Vagina (tissue), 2 donors: ENCODE results near the gene ARVCF. TPM values are rescaled to one million over a fixed set of nuclear protein-coding genes. Genes with fewer than 3 reads are reported as not detected.

ENCODE experiments used
- DNase-seq, 2 donors: peaks; one replicate each; pipeline ENCODE4 v3.0.0-alpha.2; 2017; ENCODE audit errors: extremely low spot score in 2 of 2
- H3K27ac ChIP-seq: fragments of 200-600 bp; sonication (generic); one replicate; pipeline ENCODE4 v1.5.1; 2019
- H3K27me3 ChIP-seq: fragments of 200-600 bp; sonication (generic); one replicate; pipeline ENCODE4 v1.5.1; 2019
- H3K36me3 ChIP-seq, 2 donors: fragments of 200-600 bp; sonication (generic); one replicate each; pipeline ENCODE4 v1.5.1; 2017 to 2019
- H3K4me1 ChIP-seq: fragments of 200-600 bp; sonication (generic); one replicate; pipeline ENCODE4 v1.5.1; 2019
- H3K4me3 ChIP-seq, 2 donors: fragments of 200-600 bp; sonication (generic); 1 replicate in 1 of 2; 2 replicates in 1 of 2; pipeline ENCODE4 v1.5.1; 2016 to 2019
- H3K9me3 ChIP-seq: fragments of 200-600 bp; sonication (generic); one replicate; pipeline ENCODE4 v1.5.1; 2019
- CTCF ChIP-seq, 3 experiments: fragments of 450-650 bp in 2 of 3; fragments of 200-600 bp in 1 of 3; sonication (generic) in 1 of 3; IDR thresholded peaks; one replicate each; pipeline ENCODE4 v1.5.1; 2017 to 2019; ENCODE audit warnings: antibody characterized with exemption in 3 of 3, mild to moderate bottlenecking in 2 of 3, moderate library complexity in 2 of 3
- POLR2A ChIP-seq, 2 donors: fragments of 450-650 bp; IDR thresholded peaks; one replicate each; pipeline ENCODE4 v1.6.1; 2017; ENCODE audit warnings: antibody characterized with exemption in 2 of 2, mild to moderate bottlenecking in 2 of 2, moderate library complexity in 2 of 2
- POLR2AphosphoS5 ChIP-seq, 2 donors: sonication (generic); formaldehyde crosslinking; IDR thresholded peaks; one replicate each; pipeline ENCODE4 v1.9.0; 2017; ENCODE audit warnings: antibody characterized with exemption in 2 of 2, mild to moderate bottlenecking in 2 of 2, low read depth in 1 of 2; ENCODE audit not compliant: insufficient read depth in 1 of 2
- intact Hi-C: fragments of 100-400 bp; cut with DNase I; formaldehyde crosslinking; loops from one replicate; pipeline ENCODE4 v1.15.1; 2023
- total RNA-seq: library from RNA; depleted of rRNA; stranded (reverse); fragments of >200 nt; gene quantifications from one replicate; pipeline ENCODE4 v1.2.3, GENCODE V29; 2016

ARVCF gene
- total RNA-seq, 1 donor from 2014 or later = 10.8 TPM

GRCh38 chr22:20034143-20034542, 17.5 kb upstream of the ARVCF start:
- Histone ChIP-seq H3K36me3 (no peaks in the 10 kb centered on the region), H3K27me3 (no peaks in the 10 kb centered on the region), H3K27ac (no peak overlapping the region), H3K4me3 (no peak overlapping the region), H3K9me3 (no peaks in the 10 kb centered on the region), H3K4me1 (peaks cover 17% of the 10 kb centered on the region)
- intact Hi-C loops = no loop called here
- no peak for DNase-seq
- no peak for TF ChIP-seq POLR2A (IDR thresholded peaks at IDR 0.05)
- no peak for TF ChIP-seq POLR2AphosphoS5 (IDR thresholded peaks at IDR 0.05; ENCODE audit: insufficient read depth in 1 of 2, low read depth in 1 of 2)
- no peak for TF ChIP-seq CTCF (IDR thresholded peaks at IDR 0.05)

GRCh38 chr22:20033045-20033706, 16.6 kb upstream of the ARVCF start:
- intact Hi-C loops = no loop called here
- TF ChIP-seq POLR2A (IDR thresholded peaks at IDR 0.05) = no peak
- TF ChIP-seq POLR2AphosphoS5 (IDR thresholded peaks at IDR 0.05; ENCODE audit: insufficient read depth in 1 of 2, low read depth in 1 of 2) = no peak
- TF ChIP-seq CTCF (IDR thresholded peaks at IDR 0.05) = no peak
- Histone ChIP-seq H3K4me3 (no peak overlapping the region), H3K9me3 (no peaks in the 10 kb centered on the region), H3K27ac (no peak overlapping the region), H3K27me3 (no peaks in the 10 kb centered on the region), H3K4me1 (peaks cover 17% of the 10 kb centered on the region), H3K36me3 (no peaks in the 10 kb centered on the region)
- DNase-seq = no peak

GRCh38 chr22:20032407-20032991, 15.9 kb upstream of the ARVCF start:
- Histone ChIP-seq H3K27ac (no peak overlapping the region), H3K9me3 (no peaks in the 10 kb centered on the region), H3K4me3 (no peak overlapping the region), H3K4me1 (peaks cover 17% of the 10 kb centered on the region), H3K36me3 (no peaks in the 10 kb centered on the region), H3K27me3 (no peaks in the 10 kb centered on the region)
- DNase-seq = no peak
- intact Hi-C loops = no loop called here
- TF ChIP-seq CTCF (IDR thresholded peaks at IDR 0.05) = no peak
- no peak for TF ChIP-seq POLR2A (IDR thresholded peaks at IDR 0.05)
- TF ChIP-seq POLR2AphosphoS5 (IDR thresholded peaks at IDR 0.05; ENCODE audit: insufficient read depth in 1 of 2, low read depth in 1 of 2) = no peak

GRCh38 chr22:20031732-20032406, 15.2 kb upstream of the ARVCF start:
- peaks cover 17% of the 10 kb centered on the region for H3K4me1 ChIP-seq
- TF ChIP-seq POLR2AphosphoS5 (IDR thresholded peaks at IDR 0.05; ENCODE audit: insufficient read depth in 1 of 2, low read depth in 1 of 2) = no peak
- TF ChIP-seq POLR2A (IDR thresholded peaks at IDR 0.05) = no peak
- no peak for TF ChIP-seq CTCF (IDR thresholded peaks at IDR 0.05)
- no peaks in the 10 kb centered on the region for H3K9me3 ChIP-seq
- H3K4me3 ChIP-seq = no peak overlapping the region
- intact Hi-C loops = loop anchor here (2.0 kb wide), 1 partner anchor 47 kb away; no protein-coding TSS in a partner anchor
- H3K36me3 ChIP-seq = no peaks in the 10 kb centered on the region
- no peaks in the 10 kb centered on the region for H3K27me3 ChIP-seq
- no peak for DNase-seq
- no peak overlapping the region for H3K27ac ChIP-seq
